ENCODE data around the gene C19orf25.
"Not testable (repeated sequence)": the region's sequence is repeated elsewhere in the genome, so short reads cannot be mapped to it uniquely, and the experiment has no call there.

The C19orf25 gene

DNA sequence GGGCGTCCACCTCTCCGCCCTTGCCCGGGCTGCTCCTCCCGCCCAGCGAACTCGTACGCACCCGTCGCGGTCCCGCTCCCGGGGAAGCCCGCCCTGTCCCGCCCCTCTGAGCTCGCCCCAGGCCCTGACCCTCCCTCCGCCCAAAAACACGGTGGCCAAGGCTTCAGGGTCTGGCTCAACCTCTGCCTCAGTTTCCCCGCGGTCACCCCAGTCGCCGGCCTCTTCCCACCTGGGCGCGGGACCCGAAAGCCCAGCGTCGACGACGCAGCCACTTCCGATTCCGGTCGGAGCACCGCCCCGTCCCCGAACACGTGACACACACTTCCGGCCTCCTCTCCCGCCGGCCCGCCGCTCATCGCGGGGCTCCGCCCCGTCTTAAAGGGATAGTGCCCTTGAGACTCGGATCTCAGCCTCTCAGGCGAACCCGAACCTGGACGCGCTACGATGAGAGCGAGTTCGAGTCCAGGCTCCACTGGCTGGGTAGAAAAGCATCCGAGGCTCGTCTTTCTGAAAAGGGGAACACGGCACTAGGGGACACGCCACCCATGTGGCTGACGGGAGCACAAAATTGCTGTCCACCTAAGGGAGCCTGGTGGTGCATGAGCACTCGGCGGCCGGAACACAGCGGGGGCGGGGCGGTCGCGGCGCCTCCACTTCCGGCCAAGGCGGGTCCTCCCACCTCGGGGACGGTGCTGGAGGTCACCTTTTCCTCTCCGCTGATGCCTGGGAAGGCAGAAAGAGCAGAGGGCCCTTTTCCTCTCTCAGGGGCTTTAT, at the start of gene C19orf25:
C19orf25 (minus strand) TSS at position 282 of the 774 bp plus-strand sequence. CDS start 312 bp downstream, outside the sequence.
- peak; percentile 98 for DNase-seq (ENCODE audit: low read depth, low spot score)

DNA sequence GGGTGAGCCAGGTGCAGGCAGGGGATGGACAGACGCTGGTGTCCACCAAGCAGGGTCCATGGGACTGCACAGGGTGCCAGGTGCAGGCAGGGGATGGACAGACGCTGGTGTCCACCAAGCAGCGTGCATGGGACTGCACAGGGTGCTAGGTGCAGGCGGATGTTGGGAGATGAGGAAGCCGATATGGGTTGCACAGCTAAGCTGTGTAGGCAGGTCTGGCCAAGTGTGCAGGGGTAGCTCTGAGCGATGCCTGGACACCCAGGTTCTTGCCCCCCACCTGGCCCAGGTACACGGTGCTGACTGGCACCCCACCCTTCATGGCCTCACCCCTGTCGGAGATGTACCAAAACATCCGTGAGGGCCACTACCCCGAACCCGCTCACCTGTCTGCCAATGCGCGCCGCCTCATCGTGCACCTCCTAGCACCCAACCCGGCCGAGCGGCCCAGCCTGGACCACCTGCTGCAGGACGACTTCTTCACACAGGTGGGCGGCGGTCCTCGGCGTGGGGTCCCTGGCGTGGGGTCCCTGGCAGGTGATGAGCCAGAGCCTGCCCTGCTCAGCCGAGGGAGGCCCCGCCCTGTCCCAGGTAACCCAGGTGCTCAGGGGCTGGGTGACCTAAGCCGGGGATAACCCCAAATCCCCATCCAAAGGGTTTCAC, 48.8 kb upstream of the C19orf25 start:
- DNase-seq (ENCODE audit: low read depth, low spot score) = no peak

DNA sequence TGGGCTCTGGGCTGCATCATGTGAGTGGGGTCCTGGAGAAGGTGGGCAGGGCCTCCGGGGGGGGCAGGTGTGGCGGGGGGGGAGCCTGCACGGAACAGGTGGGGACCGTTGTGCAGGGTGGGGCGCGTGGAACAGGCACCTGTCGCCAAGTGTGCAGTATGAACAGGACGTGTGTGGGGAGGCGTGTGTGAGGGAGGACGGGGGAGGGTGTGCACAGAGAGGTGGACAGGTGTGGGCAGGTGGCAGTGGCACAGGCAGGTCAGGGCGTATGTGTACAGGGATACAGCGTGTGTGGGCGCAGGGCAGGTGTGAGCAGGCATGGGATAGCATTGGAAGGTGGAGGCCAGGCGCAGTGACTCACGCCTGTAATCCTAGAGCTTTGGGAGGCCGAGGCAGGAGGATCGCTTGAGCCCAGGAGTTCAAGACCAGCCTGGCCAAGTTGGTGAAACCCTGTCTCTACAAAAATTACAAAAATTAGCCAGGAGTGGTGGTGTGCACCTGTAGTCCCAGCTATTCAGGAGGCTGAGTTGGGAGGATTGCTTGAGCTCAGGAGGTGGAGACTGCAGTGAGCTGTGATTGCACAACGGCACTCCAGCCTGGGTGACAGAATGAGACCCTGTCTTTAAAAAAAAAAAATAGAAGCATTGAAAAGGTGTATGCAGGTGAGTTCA, 48.1 kb upstream of the C19orf25 start:
- no peak for DNase-seq (ENCODE audit: low read depth, low spot score)

DNA sequence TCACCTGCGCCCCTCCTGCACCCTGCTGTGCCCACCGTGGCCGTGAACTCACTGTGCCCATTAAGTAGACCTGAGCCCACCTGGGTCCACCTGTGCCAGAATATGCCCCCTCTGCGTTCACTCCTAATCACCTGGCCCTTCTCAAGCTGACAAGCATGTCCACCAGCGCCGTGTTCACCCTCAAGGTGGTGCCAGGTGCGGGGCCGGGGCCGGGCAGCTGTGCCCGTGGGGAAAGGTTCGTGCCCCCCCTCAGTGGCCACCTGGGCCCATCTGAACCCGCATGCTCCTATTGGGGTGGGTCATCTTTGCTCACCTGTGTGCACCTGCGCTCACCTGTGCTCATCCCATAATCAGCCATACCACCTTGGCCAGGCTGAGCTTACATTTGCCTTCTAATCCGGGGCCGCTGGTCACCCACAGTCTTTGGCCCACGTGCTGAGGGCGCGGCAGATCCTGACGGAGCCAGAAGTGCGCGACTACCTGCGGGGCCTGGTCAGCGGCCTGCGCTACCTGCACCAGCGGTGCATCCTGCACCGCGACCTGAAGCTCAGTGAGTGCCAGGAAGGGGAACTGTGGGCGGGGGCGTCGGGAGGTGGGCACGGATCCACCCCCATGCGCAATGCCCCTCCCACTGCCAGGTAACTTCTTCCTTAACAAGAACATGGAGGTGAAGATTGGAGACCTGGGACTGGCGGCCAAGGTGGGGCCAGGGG, 47.2 kb upstream of the C19orf25 start:
- DNase-seq (ENCODE audit: low read depth, low spot score) = no peak

DNA sequence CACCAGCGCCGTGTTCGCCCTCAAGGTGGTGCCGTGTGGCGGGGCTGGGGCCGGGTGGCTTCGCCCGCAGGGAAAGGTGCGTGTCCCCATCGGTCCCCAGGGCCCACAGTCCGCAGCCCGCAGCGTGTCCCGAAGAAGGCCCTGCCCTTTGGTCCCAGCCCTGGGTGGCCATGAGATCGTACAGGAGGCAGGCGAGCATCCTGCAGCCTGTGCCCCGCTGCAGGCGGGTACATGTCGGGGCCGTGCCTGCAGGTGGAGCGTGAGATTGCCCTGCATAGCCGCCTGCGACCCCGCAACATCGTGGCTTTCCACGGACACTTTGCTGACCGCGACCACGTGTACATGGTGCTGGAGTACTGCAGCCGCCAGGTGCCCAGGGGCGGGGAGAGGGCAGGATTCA, 46.3 kb upstream of the C19orf25 start:
- no peak for DNase-seq (ENCODE audit: low read depth, low spot score)

DNA sequence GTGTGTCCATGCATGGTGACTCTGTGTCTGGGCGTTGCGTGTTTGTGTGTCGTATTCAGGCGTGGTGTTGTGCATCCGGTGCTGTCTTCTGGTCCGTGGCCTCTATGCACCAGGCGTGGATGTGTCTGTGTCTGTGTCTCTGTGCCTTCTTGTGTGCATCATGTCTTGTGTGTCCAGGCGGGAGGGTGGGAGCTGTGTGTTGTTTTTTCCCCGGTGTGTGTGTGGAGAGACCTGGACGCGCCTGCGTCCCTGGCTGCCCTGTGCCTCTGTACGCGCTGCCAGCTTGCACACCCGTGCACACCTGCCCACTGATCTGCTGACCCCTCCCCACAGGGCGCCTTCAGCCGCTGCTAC, 45.9 kb upstream of the C19orf25 start:
- DNase-seq (ENCODE audit: low read depth, low spot score) = no peak

DNA sequence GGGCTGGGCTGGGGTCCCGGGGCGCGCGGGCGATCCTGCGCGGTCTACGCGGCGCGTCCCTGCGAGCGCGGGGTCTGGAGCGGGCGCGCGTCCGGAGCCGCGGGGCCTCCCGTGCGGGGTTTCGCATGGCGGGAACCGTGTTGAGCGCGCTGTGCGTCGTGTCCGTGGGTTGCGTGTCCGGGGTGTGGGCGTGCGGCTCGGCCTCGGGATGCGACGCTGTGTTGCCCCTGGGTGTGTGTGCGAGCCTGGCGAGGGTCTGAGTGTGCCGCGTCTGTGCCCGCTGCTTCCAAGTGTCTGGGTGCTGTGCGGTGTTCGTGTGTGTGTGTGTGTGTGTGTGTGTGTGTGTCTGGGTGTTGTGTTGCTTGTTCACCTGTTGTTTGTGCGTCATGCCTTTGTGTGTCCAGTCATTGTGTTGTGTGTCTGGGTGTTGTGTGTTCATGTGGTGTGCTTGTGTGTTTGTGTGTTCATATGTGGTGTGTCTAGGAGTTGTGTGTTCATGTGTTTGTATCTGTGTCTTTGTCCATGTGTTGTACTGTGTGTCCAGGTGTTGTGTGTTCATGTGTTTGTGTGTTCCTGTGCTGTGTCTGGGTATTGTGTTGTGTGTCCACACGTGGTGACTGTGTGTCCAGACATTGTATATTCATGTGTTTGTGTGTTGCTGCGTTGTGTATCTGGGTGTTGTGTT, 45.4 kb upstream of the C19orf25 start:
- DNase-seq (ENCODE audit: low read depth, low spot score) = no peak

DNA sequence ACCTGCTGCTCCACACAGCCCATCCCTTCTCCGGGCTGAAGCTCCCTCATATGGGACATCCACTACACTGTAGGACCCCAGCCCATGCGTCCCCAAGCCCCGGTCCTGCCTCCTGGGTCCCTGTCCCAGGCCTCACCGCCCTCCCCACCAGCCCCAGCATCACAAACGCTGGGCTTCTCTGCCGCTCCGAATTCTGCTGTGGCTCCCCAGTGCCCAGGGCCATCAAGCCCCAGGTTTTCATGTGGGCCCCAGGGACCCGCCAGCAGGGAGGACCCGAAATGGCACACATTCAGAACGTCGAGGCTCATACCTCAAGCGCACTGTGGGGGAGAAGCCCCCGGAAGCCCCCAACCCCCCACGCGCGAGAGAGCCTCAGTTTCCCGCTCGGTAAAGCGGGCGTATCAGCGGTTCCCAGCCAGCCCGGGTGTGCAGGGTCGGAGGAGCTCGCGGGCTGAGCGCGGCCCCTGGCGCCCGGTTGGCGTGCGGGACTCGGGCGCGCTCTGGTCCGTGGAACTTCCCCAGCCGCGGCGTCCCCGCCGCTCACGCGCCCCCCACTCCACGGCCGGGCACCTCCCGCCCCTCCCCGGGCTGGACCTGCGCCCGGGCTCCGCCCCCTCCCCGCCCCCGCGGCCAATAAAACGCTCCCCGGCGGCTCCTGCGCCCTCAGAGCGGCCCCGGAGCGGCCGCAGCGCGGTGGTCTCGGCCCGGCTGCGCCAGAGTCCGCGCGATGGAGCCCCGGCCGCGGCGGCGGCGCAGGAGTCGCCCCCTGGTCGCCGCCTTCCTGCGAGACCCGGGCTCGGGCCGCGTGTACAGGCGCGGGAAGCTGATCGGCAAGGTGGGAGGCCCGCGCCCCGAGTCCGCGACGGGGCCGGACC, 44.6 kb upstream of the C19orf25 start, which contains the start of gene PLK5:
PLK5 (plus strand) TSS at position 666 of the 875 bp plus-strand sequence. CDS start 2,920 bp downstream, outside the sequence.
- DNase-seq (ENCODE audit: low read depth, low spot score) = no peak

DNA sequence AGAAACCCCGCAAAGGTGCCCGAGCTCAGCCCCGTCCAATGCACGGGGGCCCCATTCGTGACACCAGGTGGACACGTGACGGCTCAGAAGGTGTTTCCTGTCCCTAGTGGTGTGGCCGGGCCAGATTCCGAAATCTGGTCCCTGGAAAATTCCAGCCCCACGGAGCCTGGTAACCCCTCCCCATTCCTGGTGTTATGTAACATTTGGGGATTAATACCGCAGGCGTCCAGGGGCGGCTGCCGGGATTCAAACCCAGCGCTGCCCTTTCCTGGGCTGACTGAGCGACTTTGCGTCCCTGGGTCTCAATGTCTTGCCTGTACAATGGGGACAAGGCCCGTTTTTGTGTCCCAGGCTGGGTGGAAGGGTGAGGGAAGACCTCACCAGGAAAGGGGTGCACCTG, 43.8 kb upstream of the C19orf25 start:
- DNase-seq (ENCODE audit: low read depth, low spot score) = no peak

DNA sequence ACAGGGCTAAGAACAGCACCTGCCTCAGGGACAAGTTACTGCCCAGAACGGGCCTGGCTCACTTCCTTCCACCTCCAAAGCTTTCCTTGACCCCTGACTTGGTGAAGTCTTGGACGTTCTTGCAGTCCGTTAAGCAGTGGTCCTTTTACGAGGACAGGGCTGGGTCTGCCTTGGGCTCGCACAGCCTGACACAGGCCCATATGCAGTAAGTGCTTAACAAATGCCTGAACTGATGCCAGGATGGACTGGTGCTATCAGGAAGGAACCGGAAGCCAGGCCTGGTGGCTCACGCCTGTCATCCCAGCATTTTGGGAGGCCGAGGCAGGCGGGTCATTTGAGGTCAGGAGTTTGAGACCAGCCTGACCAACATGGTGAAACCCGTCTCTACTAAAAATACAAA, 43.0 kb upstream of the C19orf25 start:
- DNase-seq (ENCODE audit: low read depth, low spot score) = no peak

DNA sequence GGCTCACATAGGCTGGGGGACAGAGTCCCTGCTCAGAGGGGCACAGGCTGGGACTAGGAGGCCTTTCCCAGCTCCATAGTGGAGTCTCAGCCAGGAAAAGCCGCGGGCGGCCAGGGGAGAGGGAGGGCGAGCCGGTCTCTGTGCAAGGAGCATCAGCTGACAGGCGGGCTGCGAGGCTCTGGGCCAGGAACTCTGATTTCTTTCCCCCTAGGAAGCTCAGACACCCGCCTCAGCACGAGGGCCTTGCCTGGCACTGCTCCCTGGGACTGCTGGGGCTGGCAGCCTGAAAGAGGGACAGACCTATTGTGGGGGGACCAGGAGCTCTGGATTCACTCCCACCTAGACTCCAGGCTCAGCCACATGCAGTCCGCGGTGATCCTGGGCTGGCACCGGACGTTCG, 42.6 kb upstream of the C19orf25 start:
- DNase-seq (ENCODE audit: low read depth, low spot score) = peak; percentile 44

DNA sequence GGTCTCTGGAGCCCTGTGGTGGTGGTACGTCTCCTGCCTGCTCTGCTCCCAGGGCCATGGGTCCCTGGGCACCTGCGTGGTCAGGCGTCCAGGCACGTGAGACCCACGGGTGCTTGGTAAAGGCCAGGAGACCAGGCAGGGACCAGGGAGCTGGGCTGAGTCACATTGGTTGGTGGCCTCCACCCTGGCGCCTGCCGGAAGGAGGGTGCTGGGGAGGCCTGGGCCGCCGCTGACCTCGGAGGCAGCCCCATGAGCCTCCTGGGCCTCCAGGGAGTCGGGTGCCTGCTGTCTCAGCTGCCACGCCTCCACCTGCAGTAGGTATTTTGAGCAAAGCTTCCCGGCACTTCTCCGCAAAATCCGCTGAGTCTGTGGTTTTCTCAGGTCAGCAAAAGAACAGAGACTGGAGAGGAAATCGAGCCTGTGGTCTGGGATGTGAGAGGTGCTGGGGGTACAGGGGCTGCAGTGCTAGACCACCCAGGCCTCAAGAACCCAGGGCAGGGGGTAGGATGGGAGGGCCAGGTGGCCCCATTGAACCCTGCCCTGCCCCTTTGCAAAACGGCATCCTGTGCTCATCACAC, 41.3 kb upstream of the C19orf25 start:
- DNase-seq (ENCODE audit: low read depth, low spot score) = no peak

DNA sequence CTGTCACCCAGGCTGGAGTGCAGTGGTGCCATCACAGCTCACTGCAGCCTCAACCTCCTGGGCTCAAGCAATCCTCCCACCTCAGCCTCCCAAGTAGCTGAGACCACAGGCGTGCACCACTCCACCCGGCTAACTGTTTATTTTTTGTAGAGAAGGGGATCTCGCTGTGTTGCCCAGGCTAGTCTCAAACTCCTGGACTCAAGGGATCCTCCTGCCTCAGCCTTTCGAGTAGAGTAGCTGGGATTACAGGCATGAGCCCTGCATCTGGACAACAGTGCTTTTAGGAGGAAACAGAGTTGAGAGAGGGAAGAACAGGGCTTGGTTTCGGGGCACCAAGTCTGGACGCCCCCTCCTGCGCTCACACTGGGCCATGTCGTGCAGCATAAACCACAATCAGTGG, 40.8 kb upstream of the C19orf25 start:
- DNase-seq (ENCODE audit: low read depth, low spot score) = not testable (repeated sequence)

DNA sequence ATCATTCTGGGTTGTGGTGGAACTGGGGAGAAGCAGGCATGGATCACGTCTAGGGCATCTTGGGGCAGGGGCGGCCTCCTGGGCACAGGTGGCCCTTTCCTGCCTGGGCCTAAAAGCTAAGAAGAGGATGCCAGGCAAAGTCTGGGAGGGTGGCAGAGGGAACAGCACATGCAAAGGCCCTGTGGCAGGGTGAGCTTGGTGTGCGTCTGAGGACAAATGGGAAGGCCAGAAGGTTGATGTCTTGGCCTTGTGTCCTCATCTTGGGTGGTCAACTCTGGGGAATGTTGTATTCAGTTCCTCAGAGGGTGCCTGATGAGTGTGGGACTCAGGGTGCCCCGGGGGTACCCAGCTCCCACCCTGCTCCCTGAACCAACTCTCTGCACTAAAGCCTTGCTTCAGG, 39.5 kb upstream of the C19orf25 start:
- no peak for DNase-seq (ENCODE audit: low read depth, low spot score)

DNA sequence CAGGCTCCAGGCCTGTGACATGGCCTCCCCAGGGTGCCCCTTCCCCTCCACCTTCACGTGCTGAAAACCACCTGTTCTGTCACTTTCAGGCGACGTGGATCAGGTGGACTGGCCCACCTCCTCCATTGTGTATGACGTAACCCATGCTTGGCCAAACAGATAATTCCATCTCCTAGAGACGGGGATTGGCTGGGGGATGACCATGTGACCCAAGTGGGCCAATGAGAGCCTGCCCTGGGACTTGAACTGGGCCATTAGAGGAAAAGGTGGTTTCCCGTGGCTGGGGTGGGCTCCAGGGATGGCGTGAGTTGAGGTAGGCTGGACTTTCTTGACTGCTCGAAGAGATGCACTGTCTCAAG, 37.4 kb upstream of the C19orf25 start:
- no peak for DNase-seq (ENCODE audit: low read depth, low spot score)

DNA sequence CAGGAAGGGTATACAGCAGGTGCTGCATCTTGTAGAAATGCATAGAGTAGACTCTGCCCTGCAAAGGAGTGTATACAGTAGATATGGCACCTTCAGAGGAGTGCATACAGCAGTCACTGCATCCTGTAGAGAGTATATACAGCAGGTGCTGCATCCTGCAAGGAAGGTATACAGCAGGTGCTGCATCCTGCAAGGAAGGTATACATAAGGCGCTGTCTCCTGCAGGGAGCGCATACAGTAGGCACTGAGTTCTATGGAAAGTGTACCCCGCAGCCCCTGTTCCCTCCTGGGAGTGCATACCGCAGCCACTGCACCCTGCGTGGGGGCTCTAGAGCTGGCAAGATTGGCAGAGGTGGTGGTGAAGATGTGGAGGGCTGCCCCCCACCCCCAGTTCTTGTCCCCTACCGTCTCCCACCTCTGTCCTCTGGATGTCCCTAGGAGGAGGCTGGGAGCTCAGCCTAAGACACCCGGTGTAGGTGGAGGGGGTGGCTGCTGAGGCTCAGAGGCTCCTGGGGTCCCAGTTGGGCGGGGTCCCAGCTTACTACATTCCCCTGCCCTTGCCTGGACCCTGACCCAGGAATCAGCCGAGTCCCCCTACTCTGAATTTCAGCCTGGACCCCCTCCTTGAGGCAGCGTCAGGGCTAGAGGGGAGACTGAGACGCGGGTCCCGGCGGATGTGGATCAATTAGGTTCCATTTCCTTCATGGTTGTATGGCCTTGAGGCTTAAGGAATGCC, 36.1 kb upstream of the C19orf25 start:
- DNase-seq (ENCODE audit: low read depth, low spot score) = no peak

DNA sequence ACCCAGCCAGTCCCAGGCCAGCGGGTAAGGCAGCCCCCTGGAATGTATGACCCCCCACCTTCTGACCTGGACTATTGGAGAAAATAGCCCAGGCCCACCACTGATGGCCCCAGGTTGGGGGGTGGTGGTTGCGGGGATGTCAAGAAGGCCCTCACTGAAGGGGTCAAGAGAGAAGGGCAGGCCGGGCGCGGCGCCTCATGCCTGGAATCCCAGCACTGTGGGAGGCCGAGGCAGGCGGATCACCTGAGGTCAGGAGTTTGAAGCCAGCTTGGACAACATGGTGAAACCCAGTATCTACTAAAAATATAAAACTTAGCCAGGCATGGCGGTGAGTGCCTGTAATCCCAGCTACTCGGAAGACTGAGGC, 35.3 kb upstream of the C19orf25 start:
- no peak for DNase-seq (ENCODE audit: low read depth, low spot score)

DNA sequence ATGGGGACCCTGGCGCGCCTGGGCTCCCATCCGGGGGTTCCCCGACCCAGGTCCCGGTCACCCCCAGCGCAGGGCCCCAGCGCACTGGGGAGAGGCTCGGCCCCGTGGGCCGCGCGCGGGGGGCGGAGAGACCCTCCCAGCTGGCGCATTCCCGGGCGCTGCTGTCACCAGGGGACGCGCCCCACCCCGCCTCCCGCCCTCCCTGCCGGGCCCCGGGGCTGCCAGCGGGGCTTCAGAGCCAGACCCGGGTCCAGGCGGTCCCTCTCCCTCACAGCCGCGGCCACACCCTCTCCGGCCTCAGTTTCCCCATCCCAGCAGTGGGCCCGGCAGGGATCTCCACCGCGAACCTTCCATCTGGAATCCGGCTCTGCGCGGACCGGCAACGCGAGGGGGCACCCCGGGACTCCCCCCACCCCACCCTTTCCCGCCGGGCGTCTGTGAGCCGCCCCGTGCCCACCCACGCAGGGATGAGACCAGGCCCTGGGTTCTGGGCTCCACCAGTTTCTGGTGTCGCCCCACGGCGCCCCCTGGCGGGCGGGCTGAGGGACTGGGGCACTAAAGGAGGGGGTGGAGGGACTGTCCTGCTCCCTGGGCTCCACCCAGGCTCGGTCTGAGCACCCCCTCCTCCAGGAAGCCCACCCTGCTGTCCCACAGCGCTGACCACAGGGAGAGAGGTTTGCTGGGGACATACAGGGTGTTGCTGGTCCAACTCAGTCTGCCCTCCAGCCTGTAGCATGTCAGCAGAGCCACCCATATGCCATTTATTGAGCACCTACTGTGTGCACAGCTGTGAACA, 34.7 kb upstream of the C19orf25 start:
- peak; percentile 66 for DNase-seq (ENCODE audit: low read depth, low spot score)

Measured in astrocyte of the hippocampus (primary cell).